ENCODE data around the gene DOK7. TPM values are rescaled to one million over a fixed set of nuclear protein-coding genes. Genes with fewer than 3 reads are reported as not detected.

Gene DOK7
- total RNA-seq, 1 donor: not detected

- TF ChIP-seq CTCF (IDR thresholded peaks at IDR 0.05; ENCODE audit: insufficient read depth, low read depth, low read length): no peak
- no peak within 1 kb of the TSS for H3K4me3 ChIP-seq (ENCODE audit: low read depth, low read length)
- DNase-seq (ENCODE audit: low read depth): no peak
These were observed 21.3 kb upstream of the DOK7 start, which contains the start of gene HGFAC for GRCh38 chr4:3441501-3442459. HGFAC (plus strand) TSS chr4:3441968; CDS start chr4:3442002, 34 bp downstream.

- H3K4me3 ChIP-seq (ENCODE audit: low read depth, low read length): no peak overlapping the region
- DNase-seq (ENCODE audit: low read depth): no peak
- TF ChIP-seq CTCF (IDR thresholded peaks at IDR 0.05; ENCODE audit: insufficient read depth, low read depth, low read length): no peak
These were observed 20.6 kb upstream of the DOK7 start for GRCh38 chr4:3442460-3442958.

- peak; percentile 95 for TF ChIP-seq CTCF (IDR thresholded peaks at IDR 0.05; ENCODE audit: insufficient read depth, low read depth, low read length)
- peak; percentile 20 for DNase-seq (ENCODE audit: low read depth)
- H3K4me3 ChIP-seq (ENCODE audit: low read depth, low read length): no peak overlapping the region
These were observed 20.0 kb upstream of the DOK7 start for GRCh38 chr4:3442959-3443749.

- no peak for DNase-seq (ENCODE audit: low read depth)
- no peak overlapping the region for H3K4me3 ChIP-seq (ENCODE audit: low read depth, low read length)
- no peak for TF ChIP-seq CTCF (IDR thresholded peaks at IDR 0.05; ENCODE audit: insufficient read depth, low read depth, low read length)
These were observed 19.3 kb upstream of the DOK7 start for GRCh38 chr4:3443750-3444309.

- no peak for TF ChIP-seq CTCF (IDR thresholded peaks at IDR 0.05; ENCODE audit: insufficient read depth, low read depth, low read length)
- no peak overlapping the region for H3K4me3 ChIP-seq (ENCODE audit: low read depth, low read length)
- DNase-seq (ENCODE audit: low read depth): no peak
These were observed 18.6 kb upstream of the DOK7 start for GRCh38 chr4:3444351-3445110.

Data from fibroblast of villous mesenchyme (primary cell).